ENCODE results near the gene EXOC1L. TPM values are rescaled to one million over a fixed set of nuclear protein-coding genes. Genes with fewer than 3 reads are reported as not detected.

EXOC1L gene
- total RNA-seq, 4 donors from 2014 or later, result not detected

DNA sequence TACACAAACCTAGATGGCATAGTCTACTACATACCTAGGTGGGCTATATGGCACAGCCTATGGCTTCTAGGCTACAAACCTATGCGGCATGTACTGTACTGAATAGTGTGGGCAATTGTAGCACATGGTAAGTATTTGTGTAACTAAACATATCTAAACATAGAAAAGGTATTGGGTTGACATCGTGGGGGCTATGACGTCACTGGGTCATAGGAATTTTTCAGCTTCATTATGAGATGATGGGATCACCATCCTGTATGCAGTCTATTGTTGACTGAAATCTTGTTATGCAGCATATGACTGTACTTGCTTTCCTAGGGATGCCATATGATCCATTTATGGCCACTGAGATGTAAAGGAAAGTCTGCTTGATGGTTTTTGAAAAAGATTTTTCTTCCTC is 1.9 kb upstream of the EXOC1L start:
- TF ChIP-seq, protein P1, sequence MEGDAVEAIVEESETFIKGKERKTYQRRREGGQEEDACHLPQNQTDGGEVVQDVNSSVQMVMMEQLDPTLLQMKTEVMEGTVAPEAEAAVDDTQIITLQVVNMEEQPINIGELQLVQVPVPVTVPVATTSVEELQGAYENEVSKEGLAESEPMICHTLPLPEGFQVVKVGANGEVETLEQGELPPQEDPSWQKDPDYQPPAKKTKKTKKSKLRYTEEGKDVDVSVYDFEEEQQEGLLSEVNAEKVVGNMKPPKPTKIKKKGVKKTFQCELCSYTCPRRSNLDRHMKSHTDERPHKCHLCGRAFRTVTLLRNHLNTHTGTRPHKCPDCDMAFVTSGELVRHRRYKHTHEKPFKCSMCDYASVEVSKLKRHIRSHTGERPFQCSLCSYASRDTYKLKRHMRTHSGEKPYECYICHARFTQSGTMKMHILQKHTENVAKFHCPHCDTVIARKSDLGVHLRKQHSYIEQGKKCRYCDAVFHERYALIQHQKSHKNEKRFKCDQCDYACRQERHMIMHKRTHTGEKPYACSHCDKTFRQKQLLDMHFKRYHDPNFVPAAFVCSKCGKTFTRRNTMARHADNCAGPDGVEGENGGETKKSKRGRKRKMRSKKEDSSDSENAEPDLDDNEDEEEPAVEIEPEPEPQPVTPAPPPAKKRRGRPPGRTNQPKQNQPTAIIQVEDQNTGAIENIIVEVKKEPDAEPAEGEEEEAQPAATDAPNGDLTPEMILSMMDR (IDR thresholded peaks at IDR 0.05; ENCODE audit: low read depth), result no peak

DNA sequence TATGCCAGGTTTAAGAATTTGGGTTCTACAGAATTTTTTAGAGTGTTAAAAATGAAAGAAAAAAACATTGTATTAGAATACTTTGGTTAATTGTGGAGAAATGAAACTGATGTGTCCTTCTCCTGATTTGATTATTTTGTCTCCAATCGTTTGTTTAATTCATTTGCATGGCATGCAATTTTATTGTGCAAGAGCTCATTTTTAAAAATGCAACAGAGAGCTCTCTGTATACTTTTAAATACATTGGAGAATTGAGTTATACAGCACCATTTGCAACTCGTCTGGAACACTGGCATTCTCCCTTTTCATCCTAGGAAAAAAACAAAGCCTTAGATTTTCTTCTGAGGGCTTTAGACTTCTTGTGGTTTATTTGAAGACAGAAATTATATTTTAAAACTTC is 689 bp downstream of the EXOC1L start:
- TF ChIP-seq, protein P1 (IDR thresholded peaks at IDR 0.05; ENCODE audit: low read depth), result no peak

DNA sequence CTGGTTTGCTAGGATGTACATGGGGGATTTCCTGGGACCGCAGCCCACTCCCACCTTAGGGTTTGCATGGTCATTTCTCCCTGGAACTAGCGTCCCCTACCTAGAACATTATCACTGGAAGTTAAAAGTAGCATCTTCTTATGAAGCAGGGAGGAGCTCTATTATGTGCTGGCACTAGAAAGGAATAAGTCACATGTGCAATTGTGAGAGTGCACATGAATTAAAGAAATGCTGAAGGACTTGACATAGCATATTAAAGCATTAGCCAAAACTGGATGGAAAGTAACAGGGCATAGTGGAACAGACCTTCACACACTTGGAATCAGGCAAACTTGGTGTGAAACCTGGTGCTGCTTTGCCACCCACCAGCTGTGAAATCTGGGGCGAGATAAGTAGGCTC is 2.7 kb downstream of the EXOC1L start:
- TF ChIP-seq, protein P1 (IDR thresholded peaks at IDR 0.05; ENCODE audit: low read depth), result no peak

GRCh38 chr4:55824865-55825264 is 5.3 kb downstream of the EXOC1L start:
- TF ChIP-seq, protein P1 (IDR thresholded peaks at IDR 0.05; ENCODE audit: low read depth), result no peak

GRCh38 chr4:55826986-55827385 is 7.4 kb downstream of the EXOC1L start:
- TF ChIP-seq, protein P1 (IDR thresholded peaks at IDR 0.05; ENCODE audit: low read depth), result no peak

GRCh38 chr4:55827582-55827981 is 8.0 kb downstream of the EXOC1L start:
- TF ChIP-seq, protein P1 (IDR thresholded peaks at IDR 0.05; ENCODE audit: low read depth), result no peak

DNA sequence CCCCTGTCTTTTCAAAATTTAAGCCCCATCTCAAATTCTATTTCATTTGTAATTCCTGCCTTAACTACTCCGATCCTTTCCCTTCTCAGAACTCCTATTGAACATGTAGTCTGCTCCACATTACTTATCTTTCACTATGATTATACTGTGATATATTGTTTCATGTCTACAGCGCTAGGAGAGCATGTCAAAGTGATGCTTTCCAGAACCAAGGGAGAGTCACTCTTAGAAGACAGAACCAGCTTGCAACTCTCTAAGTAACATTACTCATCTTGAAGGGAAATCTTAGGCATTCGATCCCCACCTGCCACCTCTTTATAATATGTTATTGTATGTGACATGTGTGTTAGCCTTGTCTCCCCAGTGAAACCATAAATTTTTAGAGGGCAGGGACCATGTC is 10.5 kb downstream of the EXOC1L start:
- TF ChIP-seq, protein P1 (IDR thresholded peaks at IDR 0.05; ENCODE audit: low read depth), result no peak
